Measurements from ENCODE around the gene OSBPL2.

- no peak for TF ChIP-seq JUND (IDR thresholded peaks at IDR 0.05)
- no peak for TF ChIP-seq EGR1 (IDR thresholded peaks at IDR 0.05; ENCODE audit: low read depth in 2 of 2)
- TF ChIP-seq, protein P1, sequence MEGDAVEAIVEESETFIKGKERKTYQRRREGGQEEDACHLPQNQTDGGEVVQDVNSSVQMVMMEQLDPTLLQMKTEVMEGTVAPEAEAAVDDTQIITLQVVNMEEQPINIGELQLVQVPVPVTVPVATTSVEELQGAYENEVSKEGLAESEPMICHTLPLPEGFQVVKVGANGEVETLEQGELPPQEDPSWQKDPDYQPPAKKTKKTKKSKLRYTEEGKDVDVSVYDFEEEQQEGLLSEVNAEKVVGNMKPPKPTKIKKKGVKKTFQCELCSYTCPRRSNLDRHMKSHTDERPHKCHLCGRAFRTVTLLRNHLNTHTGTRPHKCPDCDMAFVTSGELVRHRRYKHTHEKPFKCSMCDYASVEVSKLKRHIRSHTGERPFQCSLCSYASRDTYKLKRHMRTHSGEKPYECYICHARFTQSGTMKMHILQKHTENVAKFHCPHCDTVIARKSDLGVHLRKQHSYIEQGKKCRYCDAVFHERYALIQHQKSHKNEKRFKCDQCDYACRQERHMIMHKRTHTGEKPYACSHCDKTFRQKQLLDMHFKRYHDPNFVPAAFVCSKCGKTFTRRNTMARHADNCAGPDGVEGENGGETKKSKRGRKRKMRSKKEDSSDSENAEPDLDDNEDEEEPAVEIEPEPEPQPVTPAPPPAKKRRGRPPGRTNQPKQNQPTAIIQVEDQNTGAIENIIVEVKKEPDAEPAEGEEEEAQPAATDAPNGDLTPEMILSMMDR (IDR thresholded peaks at IDR 0.05; ENCODE audit: low read depth, low read length, missing input control): no peak
- no peak for TF ChIP-seq FOXA1 (IDR thresholded peaks at IDR 0.05)
- no peak for TF ChIP-seq MAX (IDR thresholded peaks at IDR 0.05)
- no peak for TF ChIP-seq YY1 (IDR thresholded peaks at IDR 0.05)
- TF ChIP-seq RXRA (IDR thresholded peaks at IDR 0.05): no peak
- TF ChIP-seq TAF1 (conservative IDR thresholded peaks at IDR 0.05): no peak
- TF ChIP-seq RAD21 (IDR thresholded peaks at IDR 0.05): no peak
- TF ChIP-seq GABPA (IDR thresholded peaks at IDR 0.05 in 1 of 2, conservative IDR thresholded peaks at IDR 0.05 in 1 of 2): no peak
Measured at GRCh38 chr20:62323146-62323979, 85.0 kb downstream of the OSBPL2 start.

All from liver (tissue), 3 donors.